ENCODE data around the gene DOHH.

DNA sequence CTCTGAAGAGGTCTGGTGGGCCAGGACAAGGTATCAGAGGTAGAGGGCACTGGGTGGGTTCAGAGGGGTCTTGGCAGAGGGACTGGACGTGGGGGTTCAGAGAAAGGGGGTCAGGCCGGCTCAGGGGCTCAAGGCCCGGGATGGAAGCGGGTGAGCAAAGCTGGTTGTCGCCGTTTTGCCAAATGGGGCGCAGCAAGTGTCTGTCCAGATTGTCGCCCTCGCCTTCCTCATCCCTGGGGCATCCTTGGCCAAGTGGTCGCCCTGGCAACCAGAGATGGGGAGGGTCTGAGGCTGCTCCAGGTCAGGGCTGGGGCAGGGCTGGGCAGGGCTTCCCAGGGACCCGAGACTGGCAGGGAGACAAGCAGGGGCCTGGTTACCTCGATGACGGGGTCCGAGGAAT is 6.8 kb downstream of the DOHH start:
- TF ChIP-seq, protein P1, sequence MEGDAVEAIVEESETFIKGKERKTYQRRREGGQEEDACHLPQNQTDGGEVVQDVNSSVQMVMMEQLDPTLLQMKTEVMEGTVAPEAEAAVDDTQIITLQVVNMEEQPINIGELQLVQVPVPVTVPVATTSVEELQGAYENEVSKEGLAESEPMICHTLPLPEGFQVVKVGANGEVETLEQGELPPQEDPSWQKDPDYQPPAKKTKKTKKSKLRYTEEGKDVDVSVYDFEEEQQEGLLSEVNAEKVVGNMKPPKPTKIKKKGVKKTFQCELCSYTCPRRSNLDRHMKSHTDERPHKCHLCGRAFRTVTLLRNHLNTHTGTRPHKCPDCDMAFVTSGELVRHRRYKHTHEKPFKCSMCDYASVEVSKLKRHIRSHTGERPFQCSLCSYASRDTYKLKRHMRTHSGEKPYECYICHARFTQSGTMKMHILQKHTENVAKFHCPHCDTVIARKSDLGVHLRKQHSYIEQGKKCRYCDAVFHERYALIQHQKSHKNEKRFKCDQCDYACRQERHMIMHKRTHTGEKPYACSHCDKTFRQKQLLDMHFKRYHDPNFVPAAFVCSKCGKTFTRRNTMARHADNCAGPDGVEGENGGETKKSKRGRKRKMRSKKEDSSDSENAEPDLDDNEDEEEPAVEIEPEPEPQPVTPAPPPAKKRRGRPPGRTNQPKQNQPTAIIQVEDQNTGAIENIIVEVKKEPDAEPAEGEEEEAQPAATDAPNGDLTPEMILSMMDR (IDR thresholded peaks at IDR 0.05) = no peak
- TF ChIP-seq POLR2A (IDR thresholded peaks at IDR 0.05) = no peak
